K562 (cell line): ENCODE measurements around the gene DMAC2. TPM values are rescaled to one million over a fixed set of nuclear protein-coding genes. Genes with fewer than 3 reads are reported as not detected.

Experiments
- ATAC-seq: fragments of 200-7000 bp; cut with Tn5 transposase; 3 replicates; pipeline ENCODE4 v1.9.1; 2020; ENCODE audit warnings: moderate library complexity
- BruUV-seq: library from RNA; stranded (reverse); fragments of 400-500 nt; replicated peaks from 2 replicates; lab custom pipeline; 2021; lab: Mats Ljungman, UMichigan
- CTCF ChIA-PET: fragments of 300-600 bp; formaldehyde crosslinking; extraction: SDS; loops from one replicate; lab custom pipeline; 2021; ENCODE audit warnings: low intra/inter-chr PET ratio; lab: Yijun Ruan, JAX
- POLR2A ChIA-PET: fragments of 300-600, 350-650 bp; sonication (Branson Sonifier 250); formaldehyde crosslinking; extraction: SDS; loops from one replicate; lab custom pipeline; 2021; ENCODE audit warnings: antibody characterized with exemption, inconsistent platforms; lab: Yijun Ruan, JAX
- DNase-seq, 4 experiments: peaks; one replicate each; pipeline versions ENCODE4 v3.0.0 to v3.0.0-alpha.2; 2011 to 2018; ENCODE audit warnings: low spot score in 3 of 4, mixed read lengths in 3 of 4; ENCODE audit errors: extremely low read depth in 1 of 4
- FAIRE-seq: peaks from 2 replicates; lab custom pipeline; 2011; peaks lifted over from hg19 to GRCh38; lab: Jason Lieb, UNC
- H2AFZ ChIP-seq: 2 replicates; pipeline ENCODE4 v1.6.0; 2011; ENCODE audit warnings: low read depth, low read length, control low read depth, inconsistent platforms
- H3K27ac ChIP-seq: fragments of 200-600 bp; 3 replicates; pipeline ENCODE4 v1.8.0; 2011; ENCODE audit warnings: low read depth, mild to moderate bottlenecking, control low read depth, inconsistent platforms, low read length, moderate library complexity, mixed read lengths; ENCODE audit errors: extremely low read depth
- H3K27me3 ChIP-seq, 2 experiments: fragments of 300-600 bp in 1 of 2; 2 replicates in 1 of 2; 3 replicates in 1 of 2; pipeline versions ENCODE4 v1.6.0 to v1.8.0; 2011; ENCODE audit warnings: inconsistent platforms in 2 of 2, low read length in 2 of 2, mild to moderate bottlenecking in 1 of 2, mixed read lengths in 1 of 2, moderate library complexity in 1 of 2; ENCODE audit not compliant: control insufficient read depth in 2 of 2, insufficient read depth in 2 of 2
- H3K36me3 ChIP-seq: fragments of 300-600 bp; 3 replicates; pipeline ENCODE4 v1.8.0; 2011; ENCODE audit warnings: mild to moderate bottlenecking, low read length, inconsistent platforms; ENCODE audit not compliant: control insufficient read depth, insufficient read depth
- H3K4me1 ChIP-seq, 2 experiments: fragments of 200-600 bp in 1 of 2; replicated peaks in 1 of 2; 2 replicates in 1 of 2; 3 replicates in 1 of 2; pipeline versions ENCODE4 v1.5.1 to v1.8.0; 2011; ENCODE audit warnings: inconsistent platforms in 2 of 2, low read length in 2 of 2, mild to moderate bottlenecking in 1 of 2, mixed read lengths in 1 of 2, moderate library complexity in 1 of 2; ENCODE audit not compliant: control insufficient read depth in 2 of 2, insufficient read depth in 2 of 2
- H3K4me2 ChIP-seq: 2 replicates; pipeline ENCODE4 v1.6.1; 2011; ENCODE audit warnings: low read length, control low read depth, inconsistent platforms, mixed read lengths; ENCODE audit not compliant: insufficient read depth
- H3K4me3 ChIP-seq: fragments of 200-600 bp; sonication (generic), shearing (Covaris generic); 2 replicates; pipeline ENCODE4 v1.5.1; 2016; ENCODE audit warnings: control low read depth, inconsistent platforms
- H3K79me2 ChIP-seq: fragments of 200-600 bp; 3 replicates; pipeline ENCODE4 v1.8.0; 2011; ENCODE audit warnings: low read length, inconsistent platforms; ENCODE audit not compliant: control insufficient read depth, insufficient read depth
- H3K9ac ChIP-seq, 2 experiments: 2 replicates each; pipeline versions ENCODE4 v1.6.0 to v1.6.1; 2011; ENCODE audit warnings: low read depth in 2 of 2, low read length in 2 of 2, control low read depth in 1 of 2, inconsistent platforms in 1 of 2, mild to moderate bottlenecking in 1 of 2, mixed read lengths in 1 of 2; ENCODE audit not compliant: insufficient read depth in 1 of 2
- H3K9me1 ChIP-seq: one replicate; pipeline ENCODE4 v1.6.0; 2011; ENCODE audit warnings: inconsistent platforms, mild to moderate bottlenecking, low read length, moderate library complexity; ENCODE audit not compliant: control insufficient read depth, insufficient read depth
- H3K9me3 ChIP-seq: replicated peaks from 2 replicates; pipeline ENCODE4 v1.5.1; 2011; ENCODE audit warnings: low read depth, low read length, inconsistent platforms; ENCODE audit not compliant: control insufficient read depth, insufficient read depth
- H4K20me1 ChIP-seq: replicated peaks from 2 replicates; pipeline ENCODE4 v1.6.1; 2011; ENCODE audit warnings: low read length, inconsistent platforms, mixed read lengths; ENCODE audit not compliant: control insufficient read depth, insufficient read depth
- CBFA2T3 ChIP-seq: fragments of 450-650 bp; IDR thresholded peaks from 2 replicates; pipeline ENCODE4 v1.6.1; 2017
- CHCHD3 ChIP-seq: fragments of 250-450 bp; sonication (Bioruptor Pico); IDR thresholded peaks from 2 replicates; pipeline ENCODE4 v2.1.2; 2022; ENCODE audit warnings: mild to moderate bottlenecking
- E4F1 ChIP-seq: fragments of 250-450 bp; sonication (Bioruptor Pico); IDR thresholded peaks from 2 replicates; pipeline ENCODE4 v1.5.0; 2021; ENCODE audit warnings: mild to moderate bottlenecking, borderline replicate concordance
- GABPB2 ChIP-seq: fragments of 250-450 bp; sonication (Bioruptor Pico); conservative IDR thresholded peaks from 2 replicates; pipeline ENCODE4 v1.5.1; 2021; ENCODE audit warnings: mild to moderate bottlenecking
- MED1 ChIP-seq: sonication (generic); formaldehyde crosslinking; IDR thresholded peaks from 2 replicates; pipeline ENCODE4 v1.8.1; 2023; ENCODE audit warnings: missing genetic modification reagents, borderline replicate concordance
- NFATC3 ChIP-seq: fragments of 450-650 bp; IDR thresholded peaks from 2 replicates; pipeline ENCODE4 v1.6.1; 2017; ENCODE audit warnings: mild to moderate bottlenecking
- ZNF263 ChIP-seq: sonication (generic); formaldehyde crosslinking; IDR thresholded peaks from 2 replicates; pipeline ENCODE4 v1.8.0; 2022; ENCODE audit warnings: mild to moderate bottlenecking, missing genetic modification reagents, borderline replicate concordance
- ZNF449 ChIP-seq: fragments of 250-450 bp; sonication (Bioruptor Pico); IDR thresholded peaks from 2 replicates; pipeline ENCODE4 v1.8.0; 2022; ENCODE audit warnings: moderate library complexity, mild to moderate bottlenecking, inconsistent platforms
- ZNF561 ChIP-seq: fragments of 450-650 bp; formaldehyde crosslinking; conservative IDR thresholded peaks from 2 replicates; pipeline ENCODE4 v1.4.0; 2020; ENCODE audit warnings: mild to moderate bottlenecking, moderate library complexity
- WGBS: fragments of 100-300 bp; shearing (Covaris generic); methylation state at CpG from one replicate; pipeline ENCODE4 v1.1.6; 2016; ENCODE audit warnings: low coverage, mixed read lengths; ENCODE audit not compliant: insufficient coverage; ENCODE audit errors: missing lambda C conversion rate; 5-methylcytosine and 5-hydroxymethylcytosine counted together
- in situ Hi-C: fragments of 300-500 bp; cut with MboI; formaldehyde crosslinking; loops from 4 replicates; pipeline ENCODE4 v1.15.0; 2018; ENCODE audit warnings: inconsistent platforms, mixed read lengths
- intact Hi-C: fragments of 100-400 bp; cut with micrococcal nuclease; formaldehyde crosslinking; loops from 2 replicates; pipeline ENCODE4 v1.14.2; 2022
- polyA plus RNA-seq, 8 experiments: library from polyadenylated mRNA; depleted of rRNA in 4 of 8; stranded (reverse) in 5 of 8; unstranded in 3 of 8; fragments of >200 nt; fragmentation: Nextera tagmentation in 2 of 8; fragmentation: Illumina TruSeq in 1 of 8; extraction: Ambion mirVana in 2 of 8; extraction: Trizol in 1 of 8; gene quantifications; 2 replicates each; pipeline versions ENCODE4 v1.2.1 to v1.2.3, GENCODE V29; 2011 to 2014; ENCODE audit warnings: inconsistent platforms in 1 of 8, missing spikeins in 1 of 8
- total RNA-seq, 7 experiments: library from RNA; depleted of rRNA in 6 of 7; stranded (reverse); fragments of >200 nt in 6 of 7; fragmentation: Illumina TruSeq in 2 of 7; extraction: Trizol in 2 of 7; gene quantifications; 2 replicates each; pipeline versions ENCODE4 v1.2.1 to v1.2.3, GENCODE V29; 2011 to 2021; ENCODE audit warnings: low replicate concordance in 1 of 7

DMAC2 gene
- total and polyA plus RNA-seq, 9 of the 15 experiments (the other 6 are each of a cell fraction or from before 2014, with no cell fraction given), result 12.9 to 61.2 (median 43.1) TPM

GRCh38 chr19:41402010-41402409 is 37.7 kb downstream of the DMAC2 start (continued):
- TF ChIP-seq ZNF449 (CRISPR knock-in tag) (no peak), NFATC3 (no peak), MED1 (no peak), GABPB2 (no peak), ZNF263 (CRISPR knock-in tag) (no peak), E4F1 (CRISPR knock-in tag) (no peak), ZNF561 (CRISPR knock-in tag) (no peak)

GRCh38 chr19:41401483-41401882 is 38.2 kb downstream of the DMAC2 start:
- Histone ChIP-seq H3K27me3 (no peaks in the 10 kb centered on the region), H3K9me1 (no peaks in the 10 kb centered on the region), H2AFZ (no peak overlapping the region), H3K4me1 (peaks cover 5 to 7% of the 10 kb centered on the region in 2 experiments; a peak in 3 of 5 replicates), H3K36me3 (no peaks in the 10 kb centered on the region), H4K20me1 (no peaks in the 10 kb centered on the region), H3K9ac (no peak overlapping the region), H3K79me2 (peaks cover 25% of the 10 kb centered on the region), H3K9me3 (no peaks in the 10 kb centered on the region), H3K4me2 (no peak overlapping the region), H3K27ac (peak overlapping the region; percentile 15; the same call in 1 of the 3 replicates), H3K4me3 (no peak overlapping the region)
- ATAC-seq (no peak), DNase-seq (no peak), FAIRE-seq (no peak)
- whole genome bisulfite sequencing, result 43% methylated on average over 3 of the region's 4 CpGs
- 0 out of 2 replicates have a peak, but pooled peaks have one; percentile 16 for TF ChIP-seq CBFA2T3
- no peak for TF ChIP-seq CHCHD3 (CRISPR knock-in tag)
- ChIA-PET CTCF (no interaction called here), POLR2A (no interaction called here)
- intact Hi-C loops (no loop called here), in situ Hi-C loops (no loop called here)
- no TSS peak for BruUV-seq
